B cell (primary cell): Measurements from ENCODE around the gene CCNL1. TPM values are rescaled to one million over a fixed set of nuclear protein-coding genes. Genes with fewer than 3 reads are reported as not detected.

Experiments
- ATAC-seq: fragments of 200-7000 bp; cut with Tn5 transposase; one replicate; pipeline ENCODE4 v1.10.0; 2021; ENCODE audit warnings: low read depth, mild to moderate bottlenecking, moderate number of reproducible peaks, moderate library complexity
- CTCF ChIA-PET: fragments of 350-600 bp; sonication (Branson Sonifier 250); formaldehyde crosslinking; loops from one replicate; lab custom pipeline; 2021; ENCODE audit warnings: antibody characterized with exemption, inconsistent platforms; lab: Charles Lee
- POLR2A ChIA-PET: fragments of 350-600 bp; sonication (Branson Sonifier 250); formaldehyde crosslinking; loops from one replicate; lab custom pipeline; 2021; ENCODE audit warnings: antibody characterized with exemption; lab: Charles Lee
- DNase-seq: peaks from one replicate; pipeline ENCODE4 v3.0.0; 2013
- H2AFZ ChIP-seq: 2 replicates; pipeline ENCODE4 v1.6.1; 2012; ENCODE audit warnings: mild to moderate bottlenecking, low read depth, low read length; ENCODE audit not compliant: insufficient read depth, poor library complexity, severe bottlenecking
- H3K27ac ChIP-seq, 2 donors: 1 replicate in 1 of 2; 2 replicates in 1 of 2; pipeline ENCODE4 v1.5.1; 2012 to 2013; ENCODE audit warnings: low read length in 2 of 2, mild to moderate bottlenecking in 2 of 2, moderate library complexity in 1 of 2
- H3K27me3 ChIP-seq, 4 experiments: fragments of 200-600 bp in 1 of 4; sonication (generic) in 1 of 4; replicated peaks in 1 of 4; 1 replicate in 2 of 4; 2 replicates in 2 of 4; pipeline versions ENCODE4 v1.6.1 to v1.7.0; 2013 to 2016; ENCODE audit warnings: low read length in 3 of 4, mild to moderate bottlenecking in 2 of 4, mixed read lengths in 1 of 4, moderate library complexity in 1 of 4; ENCODE audit not compliant: insufficient read depth in 4 of 4, control insufficient read depth in 3 of 4; ENCODE audit errors: control extremely low read depth in 1 of 4
- H3K36me3 ChIP-seq, 2 experiments: replicated peaks in 1 of 2; 1 replicate in 1 of 2; 2 replicates in 1 of 2; pipeline versions ENCODE4 v1.6.1 to v1.7.1; 2013; ENCODE audit warnings: low read length in 1 of 2; ENCODE audit not compliant: insufficient read depth in 2 of 2, control insufficient read depth in 1 of 2; ENCODE audit errors: control extremely low read depth in 1 of 2, extremely low read depth in 1 of 2
- H3K4me1 ChIP-seq, 2 donors: fragments of 200-600 bp in 1 of 2; sonication (generic) in 1 of 2; 1 replicate in 1 of 2; 2 replicates in 1 of 2; pipeline versions ENCODE4 v1.5.1 to v1.6.1; 2013 to 2017; ENCODE audit warnings: low read length in 2 of 2; ENCODE audit not compliant: control insufficient read depth in 2 of 2, insufficient read depth in 2 of 2
- H3K4me2 ChIP-seq: replicated peaks from 2 replicates; pipeline ENCODE3; 2012; ENCODE audit warnings: mild to moderate bottlenecking, low read depth, low read length; ENCODE audit not compliant: poor library complexity, severe bottlenecking
- H3K4me3 ChIP-seq, 5 experiments: fragments of 200-600 bp in 1 of 5; sonication (generic) in 1 of 5; 1 replicate in 3 of 5; 2 replicates in 2 of 5; pipeline versions ENCODE4 v1.5.1 to v1.7.0; 2011 to 2016; ENCODE audit warnings: low read length in 4 of 5, mild to moderate bottlenecking in 4 of 5, low read depth in 2 of 5, control low read depth in 1 of 5, moderate library complexity in 1 of 5; ENCODE audit not compliant: insufficient read depth in 1 of 5; ENCODE audit errors: control extremely low read depth in 1 of 5, extremely low read depth in 1 of 5
- H3K79me2 ChIP-seq: fragments of 200-600 bp; sonication (generic); one replicate; pipeline ENCODE4 v1.6.0; 2016; ENCODE audit warnings: low read length; ENCODE audit not compliant: control insufficient read depth, insufficient read depth
- H3K9ac ChIP-seq: fragments of 200-600 bp; sonication (generic); 2 replicates; pipeline ENCODE4 v1.6.1; 2017; ENCODE audit warnings: mild to moderate bottlenecking, low read length, moderate library complexity
- H3K9me3 ChIP-seq, 3 donors: one replicate each; pipeline versions ENCODE4 v1.6.1 to v1.7.1; 2013; ENCODE audit warnings: low read length in 2 of 3; ENCODE audit not compliant: control insufficient read depth in 2 of 3, insufficient read depth in 1 of 3; ENCODE audit errors: control extremely low read depth in 1 of 3
- H4K20me1 ChIP-seq: 2 replicates; pipeline ENCODE4 v1.6.0; 2012; ENCODE audit warnings: mild to moderate bottlenecking, low read length; ENCODE audit not compliant: insufficient read depth, control insufficient read depth, poor library complexity, severe bottlenecking
- H3K27ac Mint-ChIP-seq: one replicate; pipeline ENCODE4 v1.8.0; 2021; ENCODE audit warnings: mixed read lengths
- H3K27me3 Mint-ChIP-seq: one replicate; pipeline ENCODE4 v1.8.0; 2021; ENCODE audit warnings: mixed read lengths
- H3K4me1 Mint-ChIP-seq: one replicate; pipeline ENCODE4 v1.8.0; 2021; ENCODE audit warnings: mixed read lengths
- H3K4me3 Mint-ChIP-seq: one replicate; pipeline ENCODE4 v1.8.0; 2021; ENCODE audit warnings: mixed read lengths
- H3K9me3 Mint-ChIP-seq: one replicate; pipeline ENCODE4 v1.8.0; 2022; ENCODE audit warnings: mixed read lengths; ENCODE audit not compliant: insufficient read depth
- CTCF ChIP-seq: fragments of 200-600 bp; IDR thresholded peaks from one replicate; pipeline ENCODE4 v1.8.0; 2022; ENCODE audit warnings: antibody characterized with exemption, mild to moderate bottlenecking
- EZH2 ChIP-seq: IDR thresholded peaks from 2 replicates; pipeline ENCODE4 v1.6.1; 2012; ENCODE audit warnings: borderline replicate concordance, low read depth, mild to moderate bottlenecking, moderate library complexity, low read length; ENCODE audit not compliant: insufficient read depth, poor library complexity, severe bottlenecking
- WGBS: methylation state at CpG from one replicate; pipeline ENCODE4 v1.1.5; 2013; ENCODE audit warnings: missing lambda C conversion rate; ENCODE audit not compliant: insufficient coverage; 5-methylcytosine and 5-hydroxymethylcytosine counted together
- intact Hi-C: fragments of 100-400 bp; cut with micrococcal nuclease; formaldehyde crosslinking; loops from one replicate; pipeline ENCODE4 v1.10.0; 2022
- polyA plus RNA-seq: library from polyadenylated mRNA; depleted of rRNA; stranded (reverse); fragments of >200 nt; gene quantifications from 2 replicates; pipeline ENCODE4 v1.2.3, GENCODE V29; 2012
- small RNA-seq: library from RNA; depleted of rRNA; stranded (forward); fragments of <200 nt; gene quantifications from one replicate; pipeline ENCODE3, GENCODE V24; 2012; ENCODE audit warnings: low replicate concordance, low read depth; ENCODE audit not compliant: insufficient read length
- total RNA-seq, 2 donors: library from RNA; stranded (reverse); fragments of 120-200 nt in 1 of 2; gene quantifications; 1 replicate in 1 of 2; 2 replicates in 1 of 2; pipeline versions ENCODE4 v1.2.3 to v1.2.4, GENCODE V29; 2013 to 2022

CCNL1 gene
- total and polyA plus RNA-seq, 2 donors (not counting 1 experiment from before 2014, with no cell fraction given), result 322 to 655 TPM

GRCh38 chr3:157098121-157098822, 61.7 kb downstream of the CCNL1 start:
- peaks cover 0 to 4% (median 0%) of the 10 kb centered on the region in 4 experiments for H3K27me3 ChIP-seq
- H3K4me1 ChIP-seq, result peaks cover 3 to 5% of the 10 kb centered on the region in 2 donors
- H3K4me2 ChIP-seq, result no peak overlapping the region
- ATAC-seq (no peak), DNase-seq (no peak)
- no peak overlapping the region for H2AFZ ChIP-seq
- no peak overlapping the region for H3K27ac ChIP-seq
- TF ChIP-seq CTCF, result no peak
- TF ChIP-seq EZH2, result no peak
- H3K4me3 ChIP-seq, result no peak overlapping the region
- no peaks in the 10 kb centered on the region for H3K9me3 ChIP-seq
- CTCF ChIA-PET, result interaction anchor here (0.7 to 1.3 kb wide), 2 partner anchors 16 to 29 kb away, joined by 3 to 4 read pairs; no protein-coding TSS in a partner anchor
- 44% methylated on average over 1 of the region's 3 CpGs for WGBS
- Mint-ChIP-seq H3K27me3 (peaks cover 7% of the 10 kb centered on the region), H3K4me3 (no peak overlapping the region), H3K4me1 (peaks cover 4% of the 10 kb centered on the region), H3K27ac (no peak overlapping the region), H3K9me3 (no peaks in the 10 kb centered on the region)
- H3K36me3 ChIP-seq, result no peaks in the 10 kb centered on the region
- H4K20me1 ChIP-seq, result no peaks in the 10 kb centered on the region
- H3K9ac ChIP-seq, result no peak overlapping the region
- intact Hi-C loops, result no loop called here
- no peaks in the 10 kb centered on the region for H3K79me2 ChIP-seq
- POLR2A ChIA-PET, result interaction anchor here (1.3 kb wide), 1 partner anchor 10 kb away, joined by 4 read pairs; no protein-coding TSS in a partner anchor

Small RNA genes within 50 kb of the gene (small RNA-seq; reads per million reads assigned to genes)
- gene RF00019, result not detected
- gene RNA5SP146, result not detected
